T follicular helper cell (primary cell): ENCODE results near the gene ALDH1A1.

Source experiments
- DNase-seq: peaks from one replicate; pipeline ENCODE4 v3.0.0-alpha.2; 2020; ENCODE audit warnings: low read depth

ALDH1A1 gene

DNA sequence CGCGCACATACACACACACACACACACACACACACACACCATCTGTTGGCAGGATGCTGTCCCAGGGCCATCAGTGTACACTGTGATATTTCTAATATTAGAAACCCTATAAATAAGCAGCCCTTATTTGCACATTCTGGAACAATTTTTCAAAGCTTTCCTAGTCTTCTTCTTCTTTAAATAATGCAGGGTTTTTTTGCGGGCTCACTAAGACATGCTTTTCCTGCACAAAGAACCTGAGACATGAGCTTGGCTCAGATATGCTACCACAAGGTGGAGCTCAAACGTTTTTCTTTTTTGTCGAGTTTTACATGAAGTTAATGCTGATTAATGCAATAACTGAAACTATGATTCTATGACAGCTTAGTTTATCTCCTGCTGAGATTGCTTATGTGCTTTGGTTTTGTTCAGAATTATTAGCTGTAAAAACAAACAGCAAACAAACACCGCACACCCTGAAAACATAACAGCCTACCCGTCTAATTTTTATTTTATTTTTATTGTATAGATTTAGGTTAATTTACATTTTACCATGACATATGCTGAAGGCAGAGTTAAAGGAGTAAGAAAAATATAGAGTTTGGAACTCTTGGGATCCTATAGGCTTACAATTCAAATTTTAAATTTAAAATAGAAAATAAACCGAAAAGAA lies 95.8 kb downstream of the ALDH1A1 start:
- DNase-seq = no peak

DNA sequence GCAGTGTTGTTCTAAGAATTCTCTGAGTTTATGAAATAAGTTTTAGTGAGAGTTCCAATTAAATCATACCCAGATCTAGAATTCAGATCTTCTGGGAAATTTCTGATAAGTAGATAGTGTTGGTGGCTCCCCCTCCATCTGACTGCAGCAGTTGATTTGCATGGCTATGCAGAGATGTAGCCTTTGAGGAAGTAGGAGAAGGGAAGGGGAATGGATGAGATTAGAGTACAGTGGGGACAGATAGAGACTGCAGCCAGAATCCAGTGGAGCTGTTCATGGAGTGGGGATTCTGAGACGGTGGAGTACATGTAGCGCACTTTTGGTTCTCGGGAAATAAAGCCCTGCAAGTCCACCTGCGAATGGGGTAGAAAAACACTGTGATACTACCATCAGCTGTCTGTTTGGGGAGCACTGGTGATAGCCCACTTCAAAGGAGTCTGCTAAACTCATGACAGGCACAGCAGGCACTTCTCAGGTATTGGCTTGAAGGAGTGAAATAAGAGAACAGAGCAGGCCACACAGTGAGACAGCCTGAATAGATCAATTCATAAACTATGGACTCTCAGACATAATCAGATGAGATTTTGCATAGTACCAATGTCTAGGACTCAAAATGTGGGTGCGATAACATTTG lies 96.8 kb downstream of the ALDH1A1 start:
- DNase-seq = no peak

DNA sequence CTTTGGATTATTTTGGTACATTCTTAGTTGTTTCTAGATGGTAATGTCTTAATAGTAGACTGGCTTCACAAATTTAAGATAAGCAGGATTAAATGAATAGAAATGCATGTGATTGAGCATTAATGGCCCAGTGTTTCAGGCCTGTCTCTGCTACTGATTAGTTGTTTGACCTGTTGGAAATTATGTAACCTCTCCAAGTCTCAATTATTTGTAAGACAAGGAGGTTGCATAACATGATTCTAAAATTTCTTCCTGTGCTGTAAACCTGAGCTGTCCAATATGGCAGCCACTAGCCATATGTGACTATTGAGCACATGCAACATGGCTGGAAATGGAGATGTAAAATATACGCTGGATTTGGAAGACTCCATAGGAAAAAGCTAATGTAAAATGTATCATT lies 97.5 kb downstream of the ALDH1A1 start:
- no peak for DNase-seq
